Measurements from ENCODE around the gene ARRB1. TPM values are rescaled to one million over a fixed set of nuclear protein-coding genes. Genes with fewer than 3 reads are reported as not detected.

The ARRB1 gene
- total and polyA plus RNA-seq, 9 of the 15 experiments (the other 6 are each of a cell fraction or from before 2014, with no cell fraction given): 6.6 to 45.4 (median 28.5) TPM

DNA sequence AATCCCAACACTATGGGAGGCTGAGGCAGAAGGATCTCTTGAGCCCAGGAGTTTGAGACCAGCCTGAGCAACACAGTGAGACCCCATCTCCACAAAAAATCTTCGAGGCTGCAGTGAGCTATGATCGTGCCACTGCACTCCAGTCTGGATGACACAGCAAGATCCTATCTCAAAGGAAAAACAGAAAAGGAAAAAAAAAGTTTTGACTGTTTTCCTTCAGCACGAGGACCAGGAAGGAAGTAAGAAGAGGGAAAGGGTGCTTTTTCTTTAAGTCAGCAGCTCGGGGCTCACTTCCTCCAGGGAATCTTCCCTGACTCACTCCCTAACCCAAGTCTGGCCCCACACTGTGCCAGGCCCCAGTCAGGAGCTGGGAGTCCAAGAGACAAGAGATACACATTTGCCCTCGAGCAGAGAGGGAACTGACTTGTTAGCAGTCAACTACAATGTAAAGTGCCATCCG, 14.2 kb downstream of the ARRB1 start (continued):
- TF ChIP-seq, protein P1, sequence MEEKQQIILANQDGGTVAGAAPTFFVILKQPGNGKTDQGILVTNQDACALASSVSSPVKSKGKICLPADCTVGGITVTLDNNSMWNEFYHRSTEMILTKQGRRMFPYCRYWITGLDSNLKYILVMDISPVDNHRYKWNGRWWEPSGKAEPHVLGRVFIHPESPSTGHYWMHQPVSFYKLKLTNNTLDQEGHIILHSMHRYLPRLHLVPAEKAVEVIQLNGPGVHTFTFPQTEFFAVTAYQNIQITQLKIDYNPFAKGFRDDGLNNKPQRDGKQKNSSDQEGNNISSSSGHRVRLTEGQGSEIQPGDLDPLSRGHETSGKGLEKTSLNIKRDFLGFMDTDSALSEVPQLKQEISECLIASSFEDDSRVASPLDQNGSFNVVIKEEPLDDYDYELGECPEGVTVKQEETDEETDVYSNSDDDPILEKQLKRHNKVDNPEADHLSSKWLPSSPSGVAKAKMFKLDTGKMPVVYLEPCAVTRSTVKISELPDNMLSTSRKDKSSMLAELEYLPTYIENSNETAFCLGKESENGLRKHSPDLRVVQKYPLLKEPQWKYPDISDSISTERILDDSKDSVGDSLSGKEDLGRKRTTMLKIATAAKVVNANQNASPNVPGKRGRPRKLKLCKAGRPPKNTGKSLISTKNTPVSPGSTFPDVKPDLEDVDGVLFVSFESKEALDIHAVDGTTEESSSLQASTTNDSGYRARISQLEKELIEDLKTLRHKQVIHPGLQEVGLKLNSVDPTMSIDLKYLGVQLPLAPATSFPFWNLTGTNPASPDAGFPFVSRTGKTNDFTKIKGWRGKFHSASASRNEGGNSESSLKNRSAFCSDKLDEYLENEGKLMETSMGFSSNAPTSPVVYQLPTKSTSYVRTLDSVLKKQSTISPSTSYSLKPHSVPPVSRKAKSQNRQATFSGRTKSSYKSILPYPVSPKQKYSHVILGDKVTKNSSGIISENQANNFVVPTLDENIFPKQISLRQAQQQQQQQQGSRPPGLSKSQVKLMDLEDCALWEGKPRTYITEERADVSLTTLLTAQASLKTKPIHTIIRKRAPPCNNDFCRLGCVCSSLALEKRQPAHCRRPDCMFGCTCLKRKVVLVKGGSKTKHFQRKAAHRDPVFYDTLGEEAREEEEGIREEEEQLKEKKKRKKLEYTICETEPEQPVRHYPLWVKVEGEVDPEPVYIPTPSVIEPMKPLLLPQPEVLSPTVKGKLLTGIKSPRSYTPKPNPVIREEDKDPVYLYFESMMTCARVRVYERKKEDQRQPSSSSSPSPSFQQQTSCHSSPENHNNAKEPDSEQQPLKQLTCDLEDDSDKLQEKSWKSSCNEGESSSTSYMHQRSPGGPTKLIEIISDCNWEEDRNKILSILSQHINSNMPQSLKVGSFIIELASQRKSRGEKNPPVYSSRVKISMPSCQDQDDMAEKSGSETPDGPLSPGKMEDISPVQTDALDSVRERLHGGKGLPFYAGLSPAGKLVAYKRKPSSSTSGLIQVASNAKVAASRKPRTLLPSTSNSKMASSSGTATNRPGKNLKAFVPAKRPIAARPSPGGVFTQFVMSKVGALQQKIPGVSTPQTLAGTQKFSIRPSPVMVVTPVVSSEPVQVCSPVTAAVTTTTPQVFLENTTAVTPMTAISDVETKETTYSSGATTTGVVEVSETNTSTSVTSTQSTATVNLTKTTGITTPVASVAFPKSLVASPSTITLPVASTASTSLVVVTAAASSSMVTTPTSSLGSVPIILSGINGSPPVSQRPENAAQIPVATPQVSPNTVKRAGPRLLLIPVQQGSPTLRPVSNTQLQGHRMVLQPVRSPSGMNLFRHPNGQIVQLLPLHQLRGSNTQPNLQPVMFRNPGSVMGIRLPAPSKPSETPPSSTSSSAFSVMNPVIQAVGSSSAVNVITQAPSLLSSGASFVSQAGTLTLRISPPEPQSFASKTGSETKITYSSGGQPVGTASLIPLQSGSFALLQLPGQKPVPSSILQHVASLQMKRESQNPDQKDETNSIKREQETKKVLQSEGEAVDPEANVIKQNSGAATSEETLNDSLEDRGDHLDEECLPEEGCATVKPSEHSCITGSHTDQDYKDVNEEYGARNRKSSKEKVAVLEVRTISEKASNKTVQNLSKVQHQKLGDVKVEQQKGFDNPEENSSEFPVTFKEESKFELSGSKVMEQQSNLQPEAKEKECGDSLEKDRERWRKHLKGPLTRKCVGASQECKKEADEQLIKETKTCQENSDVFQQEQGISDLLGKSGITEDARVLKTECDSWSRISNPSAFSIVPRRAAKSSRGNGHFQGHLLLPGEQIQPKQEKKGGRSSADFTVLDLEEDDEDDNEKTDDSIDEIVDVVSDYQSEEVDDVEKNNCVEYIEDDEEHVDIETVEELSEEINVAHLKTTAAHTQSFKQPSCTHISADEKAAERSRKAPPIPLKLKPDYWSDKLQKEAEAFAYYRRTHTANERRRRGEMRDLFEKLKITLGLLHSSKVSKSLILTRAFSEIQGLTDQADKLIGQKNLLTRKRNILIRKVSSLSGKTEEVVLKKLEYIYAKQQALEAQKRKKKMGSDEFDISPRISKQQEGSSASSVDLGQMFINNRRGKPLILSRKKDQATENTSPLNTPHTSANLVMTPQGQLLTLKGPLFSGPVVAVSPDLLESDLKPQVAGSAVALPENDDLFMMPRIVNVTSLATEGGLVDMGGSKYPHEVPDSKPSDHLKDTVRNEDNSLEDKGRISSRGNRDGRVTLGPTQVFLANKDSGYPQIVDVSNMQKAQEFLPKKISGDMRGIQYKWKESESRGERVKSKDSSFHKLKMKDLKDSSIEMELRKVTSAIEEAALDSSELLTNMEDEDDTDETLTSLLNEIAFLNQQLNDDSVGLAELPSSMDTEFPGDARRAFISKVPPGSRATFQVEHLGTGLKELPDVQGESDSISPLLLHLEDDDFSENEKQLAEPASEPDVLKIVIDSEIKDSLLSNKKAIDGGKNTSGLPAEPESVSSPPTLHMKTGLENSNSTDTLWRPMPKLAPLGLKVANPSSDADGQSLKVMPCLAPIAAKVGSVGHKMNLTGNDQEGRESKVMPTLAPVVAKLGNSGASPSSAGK (IDR thresholded peaks at IDR 0.05): peak; percentile 92
- TF ChIP-seq PCBP2 (IDR thresholded peaks at IDR 0.05; ENCODE audit: low read depth, low read length, poor library complexity, severe bottlenecking): no peak
- TF ChIP-seq GABPB2 (CRISPR knock-in tag; conservative IDR thresholded peaks at IDR 0.05): no peak
- no peak for TF ChIP-seq ZNF551 (CRISPR knock-in tag; IDR thresholded peaks at IDR 0.05)
- no peak for TF ChIP-seq ZNF23 (CRISPR knock-in tag; IDR thresholded peaks at IDR 0.05)
- TF ChIP-seq, protein P2, sequence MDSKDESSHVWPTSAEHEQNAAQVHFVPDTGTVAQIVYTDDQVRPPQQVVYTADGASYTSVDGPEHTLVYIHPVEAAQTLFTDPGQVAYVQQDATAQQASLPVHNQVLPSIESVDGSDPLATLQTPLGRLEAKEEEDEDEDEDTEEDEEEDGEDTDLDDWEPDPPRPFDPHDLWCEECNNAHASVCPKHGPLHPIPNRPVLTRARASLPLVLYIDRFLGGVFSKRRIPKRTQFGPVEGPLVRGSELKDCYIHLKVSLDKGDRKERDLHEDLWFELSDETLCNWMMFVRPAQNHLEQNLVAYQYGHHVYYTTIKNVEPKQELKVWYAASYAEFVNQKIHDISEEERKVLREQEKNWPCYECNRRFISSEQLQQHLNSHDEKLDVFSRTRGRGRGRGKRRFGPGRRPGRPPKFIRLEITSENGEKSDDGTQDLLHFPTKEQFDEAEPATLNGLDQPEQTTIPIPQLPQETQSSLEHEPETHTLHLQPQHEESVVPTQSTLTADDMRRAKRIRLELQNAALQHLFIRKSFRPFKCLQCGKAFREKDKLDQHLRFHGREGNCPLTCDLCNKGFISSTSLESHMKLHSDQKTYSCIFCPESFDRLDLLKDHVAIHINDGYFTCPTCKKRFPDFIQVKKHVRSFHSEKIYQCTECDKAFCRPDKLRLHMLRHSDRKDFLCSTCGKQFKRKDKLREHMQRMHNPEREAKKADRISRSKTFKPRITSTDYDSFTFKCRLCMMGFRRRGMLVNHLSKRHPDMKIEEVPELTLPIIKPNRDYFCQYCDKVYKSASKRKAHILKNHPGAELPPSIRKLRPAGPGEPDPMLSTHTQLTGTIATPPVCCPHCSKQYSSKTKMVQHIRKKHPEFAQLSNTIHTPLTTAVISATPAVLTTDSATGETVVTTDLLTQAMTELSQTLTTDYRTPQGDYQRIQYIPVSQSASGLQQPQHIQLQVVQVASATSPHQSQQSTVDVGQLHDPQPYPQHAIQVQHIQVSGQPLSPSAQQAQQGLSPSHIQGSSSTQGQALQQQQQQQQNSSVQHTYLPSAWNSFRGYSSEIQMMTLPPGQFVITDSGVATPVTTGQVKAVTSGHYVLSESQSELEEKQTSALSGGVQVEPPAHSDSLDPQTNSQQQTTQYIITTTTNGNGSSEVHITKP (IDR thresholded peaks at IDR 0.05; ENCODE audit: partially characterized antibody): no peak
- TF ChIP-seq, protein P3, sequence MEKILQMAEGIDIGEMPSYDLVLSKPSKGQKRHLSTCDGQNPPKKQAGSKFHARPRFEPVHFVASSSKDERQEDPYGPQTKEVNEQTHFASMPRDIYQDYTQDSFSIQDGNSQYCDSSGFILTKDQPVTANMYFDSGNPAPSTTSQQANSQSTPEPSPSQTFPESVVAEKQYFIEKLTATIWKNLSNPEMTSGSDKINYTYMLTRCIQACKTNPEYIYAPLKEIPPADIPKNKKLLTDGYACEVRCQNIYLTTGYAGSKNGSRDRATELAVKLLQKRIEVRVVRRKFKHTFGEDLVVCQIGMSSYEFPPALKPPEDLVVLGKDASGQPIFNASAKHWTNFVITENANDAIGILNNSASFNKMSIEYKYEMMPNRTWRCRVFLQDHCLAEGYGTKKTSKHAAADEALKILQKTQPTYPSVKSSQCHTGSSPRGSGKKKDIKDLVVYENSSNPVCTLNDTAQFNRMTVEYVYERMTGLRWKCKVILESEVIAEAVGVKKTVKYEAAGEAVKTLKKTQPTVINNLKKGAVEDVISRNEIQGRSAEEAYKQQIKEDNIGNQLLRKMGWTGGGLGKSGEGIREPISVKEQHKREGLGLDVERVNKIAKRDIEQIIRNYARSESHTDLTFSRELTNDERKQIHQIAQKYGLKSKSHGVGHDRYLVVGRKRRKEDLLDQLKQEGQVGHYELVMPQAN (IDR thresholded peaks at IDR 0.05; ENCODE audit: borderline replicate concordance): no peak
